Activated naive CD4-positive, alpha-beta T cell treated with anti-CD3 and anti-CD28 coated beads, Interleukin-2, amount 10 ng/mL, durations not matched to agents 7 days and 5 days (primary cell): ENCODE results near the gene USP3.
A peak's percentile ranks its signal among the peaks of the same experiment; 100 is the strongest.

Experiments
- CTCF ChIA-PET: fragments of 350-600 bp; sonication (Branson Sonifier 250); formaldehyde crosslinking; loops from one replicate; lab custom pipeline; 2021; ENCODE audit warnings: antibody characterized with exemption; lab: Charles Lee
- DNase-seq: peaks from one replicate; pipeline ENCODE4 v3.0.0-alpha.2; 2020
- H3K27ac Mint-ChIP-seq: one replicate; pipeline ENCODE4 v1.8.0; 2021; ENCODE audit warnings: mild to moderate bottlenecking, moderate library complexity, mixed read lengths
- H3K27me3 Mint-ChIP-seq: one replicate; pipeline ENCODE4 v1.8.0; 2021; ENCODE audit warnings: mild to moderate bottlenecking, mixed read lengths
- H3K36me3 Mint-ChIP-seq: one replicate; pipeline ENCODE4 v1.8.0; 2021; ENCODE audit warnings: mixed read lengths
- H3K4me1 Mint-ChIP-seq: one replicate; pipeline ENCODE4 v1.8.0; 2021; ENCODE audit warnings: mixed read lengths
- H3K4me3 Mint-ChIP-seq: one replicate; pipeline ENCODE4 v1.8.0; 2021; ENCODE audit warnings: mild to moderate bottlenecking, moderate library complexity, mixed read lengths
- H3K9me3 Mint-ChIP-seq: one replicate; pipeline ENCODE4 v1.8.0; 2021; ENCODE audit warnings: mixed read lengths

Gene USP3

DNA sequence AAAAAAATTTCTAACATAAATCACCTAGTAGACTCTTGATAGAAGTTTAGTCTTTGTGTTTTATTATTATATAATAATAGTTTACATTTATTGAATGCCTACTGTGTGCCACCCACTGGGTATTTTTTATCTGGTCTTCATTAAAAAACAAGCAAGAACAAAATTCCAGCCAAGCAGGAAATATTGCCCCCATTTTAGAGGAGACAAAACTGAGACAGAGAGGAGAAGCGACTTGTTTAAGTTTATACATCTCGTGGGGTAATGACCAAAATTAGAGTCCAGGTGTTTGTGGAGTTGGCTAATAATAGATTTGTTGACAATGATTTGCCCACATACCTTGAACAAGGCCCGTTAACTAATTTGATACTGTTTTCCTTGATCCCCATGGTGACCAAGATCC lies 59.7 kb downstream of the USP3 start:
- no peak overlapping the region for H3K4me3 Mint-ChIP-seq
- peaks cover 2% of the 10 kb centered on the region for H3K4me1 Mint-ChIP-seq
- DNase-seq: no peak
- H3K9me3 Mint-ChIP-seq: no peaks in the 10 kb centered on the region
- H3K27me3 Mint-ChIP-seq: no peaks in the 10 kb centered on the region
- H3K27ac Mint-ChIP-seq: no peak overlapping the region
- CTCF ChIA-PET: no interaction called here
- H3K36me3 Mint-ChIP-seq: peaks cover 56% of the 10 kb centered on the region

DNA sequence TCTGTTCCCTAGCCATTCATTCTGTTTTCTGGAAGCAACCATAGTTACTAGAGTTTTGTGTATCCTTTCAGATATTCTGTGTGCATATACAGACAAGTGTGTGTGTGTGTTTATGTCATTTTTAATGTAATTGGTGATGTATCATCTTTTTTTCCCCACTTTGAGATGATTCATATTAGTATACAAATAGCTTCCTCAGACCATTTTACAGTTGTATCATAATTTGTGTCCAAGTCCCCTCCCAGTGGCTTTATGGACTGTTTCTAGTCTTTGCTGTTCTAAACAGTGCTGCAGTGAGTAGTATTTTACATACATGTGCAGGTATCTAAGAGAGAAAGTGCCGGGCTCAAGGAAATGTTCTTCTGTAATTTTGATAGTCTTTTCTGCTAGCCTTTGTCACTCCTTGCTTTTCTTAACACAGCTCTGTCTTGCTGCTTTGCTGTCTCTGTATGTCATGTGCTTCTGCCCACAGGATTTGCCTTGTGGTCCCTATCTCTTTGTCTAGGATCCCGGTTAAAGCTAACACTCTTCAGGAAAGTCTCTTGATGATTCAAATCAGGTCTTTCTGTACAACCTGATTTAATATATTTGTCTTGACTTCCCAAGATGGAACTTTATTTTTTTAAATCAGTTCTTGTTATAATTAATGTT lies 61.3 kb downstream of the USP3 start:
- DNase-seq: no peak
- CTCF ChIA-PET: no interaction called here

DNA sequence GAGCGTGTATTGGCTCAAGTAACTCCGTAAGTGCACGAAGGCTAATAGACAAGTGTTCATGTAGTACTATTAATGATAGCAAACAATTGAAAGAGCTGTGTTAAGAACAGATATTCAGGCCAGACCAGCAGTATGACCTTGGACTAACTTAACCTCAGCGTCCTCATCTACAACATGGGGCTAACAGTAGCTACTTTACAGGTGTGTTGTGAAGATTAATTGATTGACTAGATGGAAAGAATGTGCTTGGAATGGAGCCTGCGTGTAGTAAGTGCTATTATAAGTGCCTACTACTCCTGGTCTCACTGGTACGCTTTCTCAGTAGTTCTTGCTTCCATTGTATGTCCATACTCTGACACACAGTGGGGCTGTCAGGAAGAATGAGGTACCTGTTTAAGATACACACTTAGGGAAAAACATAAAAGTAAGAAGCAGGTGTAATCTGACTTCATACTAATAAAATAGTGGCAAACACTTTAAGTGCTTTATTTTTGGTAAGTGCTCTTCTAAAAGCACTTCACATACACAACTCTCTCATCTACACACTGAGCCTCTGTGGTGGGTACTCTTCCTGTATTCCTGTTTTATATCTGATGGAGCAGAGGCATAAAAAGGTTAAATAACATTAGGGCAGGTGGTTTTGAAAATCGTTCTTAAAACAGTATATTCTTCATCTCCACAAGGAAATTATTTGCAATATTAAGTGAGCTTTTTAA lies 68.5 kb downstream of the USP3 start:
- no peak overlapping the region for H3K27ac Mint-ChIP-seq
- no peak for DNase-seq
- CTCF ChIA-PET: no interaction called here

More for the DNA sequence above, 61.3 kb downstream of the USP3 start:
- no peak overlapping the region for H3K27ac Mint-ChIP-seq
- H3K9me3 Mint-ChIP-seq: no peaks in the 10 kb centered on the region
- H3K4me3 Mint-ChIP-seq: no peak overlapping the region
- no peaks in the 10 kb centered on the region for H3K27me3 Mint-ChIP-seq
- no peaks in the 10 kb centered on the region for H3K4me1 Mint-ChIP-seq
- H3K36me3 Mint-ChIP-seq: peaks cover 49% of the 10 kb centered on the region

GRCh38 chr15:63573533-63573932 lies 69.1 kb downstream of the USP3 start:
- peaks cover 47% of the 10 kb centered on the region for H3K36me3 Mint-ChIP-seq
- CTCF ChIA-PET: no interaction called here
- no peak overlapping the region for H3K4me3 Mint-ChIP-seq
- H3K27me3 Mint-ChIP-seq: no peaks in the 10 kb centered on the region
- H3K4me1 Mint-ChIP-seq: no peaks in the 10 kb centered on the region
- no peaks in the 10 kb centered on the region for H3K9me3 Mint-ChIP-seq
- no peak overlapping the region for H3K27ac Mint-ChIP-seq
- no peak for DNase-seq

More for the DNA sequence above, 68.5 kb downstream of the USP3 start:
- no peak overlapping the region for H3K4me3 Mint-ChIP-seq
- H3K4me1 Mint-ChIP-seq: no peaks in the 10 kb centered on the region
- no peaks in the 10 kb centered on the region for H3K27me3 Mint-ChIP-seq
- no peaks in the 10 kb centered on the region for H3K9me3 Mint-ChIP-seq
- H3K36me3 Mint-ChIP-seq: peaks cover 50% of the 10 kb centered on the region

DNA sequence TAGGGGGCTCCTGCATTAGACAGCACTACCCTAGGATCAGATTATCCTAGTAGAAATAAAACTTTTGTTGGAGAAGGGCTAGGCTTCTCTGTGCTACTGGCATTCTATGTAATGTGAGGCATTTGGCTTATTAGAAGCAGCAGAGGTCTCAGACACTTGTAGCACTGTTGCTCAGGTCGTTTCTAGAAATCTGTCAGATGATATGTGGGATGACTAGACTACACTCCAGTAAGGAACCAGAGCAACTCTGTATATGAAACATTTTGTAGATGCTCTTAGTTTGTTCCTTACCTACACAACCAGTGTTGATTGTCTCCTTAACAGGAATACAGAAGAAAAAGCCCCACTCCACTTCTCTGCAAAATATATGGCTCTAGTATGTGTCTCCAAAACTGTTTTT lies 70.9 kb downstream of the USP3 start:
- CTCF ChIA-PET: no interaction called here
- no peak for DNase-seq
- Mint-ChIP-seq H3K4me3 (no peak overlapping the region), H3K9me3 (no peaks in the 10 kb centered on the region), H3K27ac (no peak overlapping the region), H3K36me3 (peaks cover 47% of the 10 kb centered on the region), H3K4me1 (no peaks in the 10 kb centered on the region), H3K27me3 (no peaks in the 10 kb centered on the region)

DNA sequence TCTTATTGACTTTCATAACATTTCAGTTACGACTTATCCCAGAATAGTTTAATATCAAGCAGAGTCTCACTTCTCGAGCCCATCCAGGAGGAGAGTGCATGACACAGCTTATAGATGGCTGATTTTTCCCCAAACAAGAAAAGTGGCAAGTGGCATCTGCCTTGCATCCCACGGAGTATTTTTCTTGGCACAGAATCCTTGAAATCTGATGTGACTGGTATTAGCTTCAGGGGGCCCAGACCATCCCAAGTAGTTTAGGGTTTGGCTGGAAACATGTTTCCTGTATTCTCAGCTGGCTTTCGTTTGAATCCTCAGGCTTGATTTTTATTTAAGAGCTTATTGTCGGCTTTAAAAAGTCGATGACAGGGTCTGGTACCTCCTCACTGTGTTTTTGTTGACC lies 72.0 kb downstream of the USP3 start:
- H3K36me3 Mint-ChIP-seq: peaks cover 43% of the 10 kb centered on the region
- no peaks in the 10 kb centered on the region for H3K4me1 Mint-ChIP-seq
- H3K27ac Mint-ChIP-seq: no peak overlapping the region
- DNase-seq: no peak
- H3K9me3 Mint-ChIP-seq: no peaks in the 10 kb centered on the region
- CTCF ChIA-PET: no interaction called here
- H3K27me3 Mint-ChIP-seq: no peaks in the 10 kb centered on the region
- no peak overlapping the region for H3K4me3 Mint-ChIP-seq

GRCh38 chr15:63582179-63582578 lies 77.8 kb downstream of the USP3 start:
- no peak for DNase-seq
- H3K4me1 Mint-ChIP-seq: no peaks in the 10 kb centered on the region
- no peaks in the 10 kb centered on the region for H3K9me3 Mint-ChIP-seq
- peaks cover 53% of the 10 kb centered on the region for H3K36me3 Mint-ChIP-seq
- no peak overlapping the region for H3K4me3 Mint-ChIP-seq
- CTCF ChIA-PET: interaction anchor here (1.0 kb wide), 1 partner anchor 486 kb away, joined by 3 read pairs; no protein-coding TSS in a partner anchor
- no peaks in the 10 kb centered on the region for H3K27me3 Mint-ChIP-seq
- H3K27ac Mint-ChIP-seq: no peak overlapping the region

- Mint-ChIP-seq H3K36me3 (peaks cover 53% of the 10 kb centered on the region), H3K4me3 (no peak overlapping the region), H3K27ac (no peak overlapping the region), H3K4me1 (no peaks in the 10 kb centered on the region), H3K9me3 (no peaks in the 10 kb centered on the region), H3K27me3 (no peaks in the 10 kb centered on the region)
- no peak for DNase-seq
- CTCF ChIA-PET: interaction anchor here (0.9 to 1.0 kb wide), 2 partner anchors 16 to 485 kb away, joined by 3 to 5 read pairs; no protein-coding TSS in a partner anchor
These were observed 78.5 kb downstream of the USP3 start for GRCh38 chr15:63582718-63583426.

GRCh38 chr15:63586790-63587189 lies 82.4 kb downstream of the USP3 start:
- Mint-ChIP-seq H3K27me3 (no peaks in the 10 kb centered on the region), H3K4me3 (no peak overlapping the region), H3K27ac (no peak overlapping the region), H3K4me1 (peaks cover 8% of the 10 kb centered on the region), H3K36me3 (peaks cover 75% of the 10 kb centered on the region), H3K9me3 (no peaks in the 10 kb centered on the region)
- CTCF ChIA-PET: interaction anchor here (0.6 to 1.0 kb wide), 2 partner anchors 124 to 480 kb away, joined by 3 read pairs; no protein-coding TSS in a partner anchor
- no peak for DNase-seq

DNA sequence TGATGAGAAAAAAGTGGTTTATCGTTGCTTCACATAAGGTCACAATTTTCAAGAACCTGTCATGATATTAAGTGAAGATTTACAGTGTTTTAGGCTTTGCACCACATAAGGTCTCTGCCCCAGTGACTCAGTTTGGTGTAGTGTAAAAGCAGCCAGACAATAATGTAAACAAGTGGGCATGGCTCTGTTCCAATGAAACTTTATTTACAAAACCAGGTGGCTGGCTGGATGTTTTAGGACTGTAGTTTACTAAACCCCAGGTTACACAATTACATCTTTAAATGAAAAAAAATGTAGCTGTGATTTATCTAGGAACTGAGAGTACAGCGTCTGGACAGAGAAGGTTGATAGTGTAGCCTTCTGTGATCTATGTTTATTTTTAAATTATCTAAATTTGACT lies 83.1 kb downstream of the USP3 start:
- H3K27me3 Mint-ChIP-seq: no peaks in the 10 kb centered on the region
- H3K36me3 Mint-ChIP-seq: peaks cover 73% of the 10 kb centered on the region
- CTCF ChIA-PET: interaction anchor here (1.0 kb wide), 1 partner anchor 479 kb away, joined by 3 read pairs; no protein-coding TSS in a partner anchor
- peaks cover 13% of the 10 kb centered on the region for H3K4me1 Mint-ChIP-seq
- H3K9me3 Mint-ChIP-seq: no peaks in the 10 kb centered on the region
- no peak overlapping the region for H3K4me3 Mint-ChIP-seq
- no peak overlapping the region for H3K27ac Mint-ChIP-seq
- no peak for DNase-seq

- DNase-seq: no peak
- H3K27ac Mint-ChIP-seq: no peak overlapping the region
- peaks cover 25% of the 10 kb centered on the region for H3K4me1 Mint-ChIP-seq
- H3K9me3 Mint-ChIP-seq: no peaks in the 10 kb centered on the region
- no peak overlapping the region for H3K4me3 Mint-ChIP-seq
- H3K27me3 Mint-ChIP-seq: no peaks in the 10 kb centered on the region
- H3K36me3 Mint-ChIP-seq: peaks cover 73% of the 10 kb centered on the region
- CTCF ChIA-PET: no interaction called here
These were observed 84.4 kb downstream of the USP3 start for GRCh38 chr15:63588826-63589225.

DNA sequence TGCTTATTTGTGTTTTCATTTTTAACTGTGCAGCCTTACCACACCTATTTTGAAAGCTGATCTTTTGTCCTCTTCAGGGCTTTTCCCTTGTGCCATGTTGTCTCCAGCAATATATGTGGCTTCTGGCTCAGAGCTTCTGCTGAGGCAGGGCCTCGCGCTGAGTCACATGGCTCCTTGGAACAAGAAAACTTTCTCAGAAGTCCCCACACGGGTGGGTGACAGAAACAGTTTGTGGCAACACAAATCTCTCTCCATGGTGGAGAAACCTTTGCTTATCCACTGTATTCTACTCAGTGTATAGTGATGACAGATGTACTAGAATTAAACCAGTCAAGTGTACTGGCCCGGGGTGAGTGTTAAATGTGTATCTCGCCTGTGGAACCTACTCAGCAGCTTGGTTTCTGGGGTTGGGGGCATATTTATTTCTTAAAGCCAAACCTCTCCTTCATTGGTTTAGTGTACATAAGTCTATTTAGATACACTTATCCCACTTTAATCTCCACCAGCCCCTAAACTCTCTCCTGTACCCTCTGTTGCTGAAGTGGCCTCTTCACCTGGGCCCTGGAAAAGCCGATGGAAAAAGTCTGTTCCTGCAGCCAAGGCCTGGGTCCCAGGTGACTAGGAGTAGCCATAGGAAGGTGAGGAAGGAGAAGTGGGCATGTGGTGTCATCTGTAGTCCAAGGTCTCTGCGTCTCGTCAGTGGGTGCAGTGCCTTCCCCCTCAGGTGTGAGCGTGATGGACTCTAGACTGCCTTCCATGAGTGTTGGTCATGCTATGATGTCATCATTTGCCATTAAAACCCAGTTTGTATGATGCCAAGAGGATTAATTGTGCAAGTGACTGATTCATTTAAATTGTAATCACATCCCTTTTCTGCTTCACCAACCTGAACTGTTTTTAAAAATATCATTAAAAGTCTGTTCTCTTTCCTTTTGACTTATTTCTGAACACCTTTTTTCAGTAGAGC lies 89.6 kb downstream of the USP3 start:
- DNase-seq: no peak
- H3K9me3 Mint-ChIP-seq: no peaks in the 10 kb centered on the region
- CTCF ChIA-PET: interaction anchor here (0.8 to 3.5 kb wide), 3 partner anchors 16 to 128 kb away, joined by 3 to 22 read pairs (median 3); no protein-coding TSS in a partner anchor
- peaks cover 58% of the 10 kb centered on the region for H3K36me3 Mint-ChIP-seq
- peaks cover 63% of the 10 kb centered on the region for H3K4me1 Mint-ChIP-seq
- H3K27me3 Mint-ChIP-seq: no peaks in the 10 kb centered on the region
- peak overlapping the region; percentile 66 for H3K27ac Mint-ChIP-seq
- no peak overlapping the region for H3K4me3 Mint-ChIP-seq

- H3K27ac Mint-ChIP-seq: peak overlapping the region; percentile 66
- no peak overlapping the region for H3K4me3 Mint-ChIP-seq
- no peak for DNase-seq
- H3K27me3 Mint-ChIP-seq: no peaks in the 10 kb centered on the region
- H3K4me1 Mint-ChIP-seq: peaks cover 72% of the 10 kb centered on the region
- CTCF ChIA-PET: interaction anchor here (1.4 to 3.5 kb wide), 2 partner anchors 15 to 128 kb away, joined by 3 to 22 read pairs; no protein-coding TSS in a partner anchor
- H3K9me3 Mint-ChIP-seq: no peaks in the 10 kb centered on the region
- H3K36me3 Mint-ChIP-seq: peaks cover 49% of the 10 kb centered on the region
These were observed 90.7 kb downstream of the USP3 start for GRCh38 chr15:63595065-63595464.
